NCI-H1048 (cell line): ENCODE results near the gene SMPD4.
"Not testable (repeated sequence)": the region's sequence is repeated elsewhere in the genome, so short reads cannot be mapped to it uniquely, and the experiment has no call there.

Experiments used
- DNase-seq: peaks from one replicate; lab custom pipeline; 2025; lab: John Stamatoyannopoulos, UW

Gene SMPD4

GRCh38 chr2:130187859-130188792 is 6.7 kb upstream of the SMPD4 start:
- not testable (repeated sequence) for DNase-seq

GRCh38 chr2:130187268-130187667 is 5.9 kb upstream of the SMPD4 start:
- no peak for DNase-seq

GRCh38 chr2:130186391-130186790 is 5.0 kb upstream of the SMPD4 start:
- DNase-seq = no peak

DNA sequence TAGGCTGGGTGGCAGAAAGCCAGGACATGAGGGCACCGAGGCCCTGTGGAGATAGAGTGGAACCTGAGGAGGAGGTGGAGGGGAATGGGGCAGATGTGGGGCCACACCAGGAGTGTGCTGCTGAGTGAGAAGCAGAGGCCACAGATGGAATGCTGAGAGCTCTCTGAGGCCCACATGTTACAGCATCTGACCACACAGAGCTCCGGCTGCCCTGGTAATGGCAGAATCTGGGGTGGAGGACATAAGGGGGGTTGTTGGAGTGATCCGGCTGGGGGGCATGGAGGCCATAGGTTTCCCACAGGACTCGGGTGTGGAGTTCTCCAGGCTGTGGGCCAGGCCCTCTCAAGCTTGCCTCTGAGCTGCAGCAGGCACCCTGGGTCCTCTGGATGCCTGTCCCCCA is 4.5 kb upstream of the SMPD4 start:
- DNase-seq = no peak

- no peak for DNase-seq
Observed at GRCh38 chr2:130185436-130185835, 4.0 kb upstream of the SMPD4 start.

- no peak for DNase-seq
Observed at GRCh38 chr2:130183512-130184373, 2.3 kb upstream of the SMPD4 start.

DNA sequence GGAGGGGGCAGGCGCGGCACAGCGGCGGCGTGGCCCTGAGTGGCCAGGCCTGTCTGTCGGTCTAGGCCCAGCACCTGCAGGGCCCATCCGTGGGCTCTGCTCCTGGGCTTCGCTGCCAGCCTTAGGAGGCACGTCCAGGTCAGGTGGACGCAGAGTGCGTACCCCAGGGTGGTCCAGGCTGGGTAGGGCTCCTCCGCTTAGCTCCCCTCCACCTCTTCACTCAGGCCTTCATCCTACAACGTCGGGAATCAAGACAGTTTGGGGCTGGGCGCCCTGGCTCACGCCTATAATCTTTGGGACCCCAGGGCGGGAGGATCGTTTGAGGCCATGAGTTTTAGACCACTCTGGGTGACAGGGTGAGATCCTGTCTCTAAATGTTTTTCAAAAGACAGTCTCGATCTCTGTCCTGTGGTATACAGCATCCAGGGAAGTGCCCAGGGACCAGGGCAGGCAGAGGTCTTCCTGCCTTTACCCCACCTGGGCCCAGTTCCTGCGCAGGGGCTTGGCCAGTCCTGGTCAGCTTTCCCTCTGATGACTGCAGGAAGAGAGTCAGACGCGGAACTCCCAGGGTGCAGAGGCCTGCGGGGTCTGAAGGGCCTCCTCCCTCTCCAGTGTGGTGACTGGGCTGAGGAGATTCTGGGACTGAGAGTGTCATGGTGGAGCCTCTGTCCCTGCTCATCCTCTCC is 1.6 kb upstream of the SMPD4 start:
- DNase-seq = not testable (repeated sequence)

DNA sequence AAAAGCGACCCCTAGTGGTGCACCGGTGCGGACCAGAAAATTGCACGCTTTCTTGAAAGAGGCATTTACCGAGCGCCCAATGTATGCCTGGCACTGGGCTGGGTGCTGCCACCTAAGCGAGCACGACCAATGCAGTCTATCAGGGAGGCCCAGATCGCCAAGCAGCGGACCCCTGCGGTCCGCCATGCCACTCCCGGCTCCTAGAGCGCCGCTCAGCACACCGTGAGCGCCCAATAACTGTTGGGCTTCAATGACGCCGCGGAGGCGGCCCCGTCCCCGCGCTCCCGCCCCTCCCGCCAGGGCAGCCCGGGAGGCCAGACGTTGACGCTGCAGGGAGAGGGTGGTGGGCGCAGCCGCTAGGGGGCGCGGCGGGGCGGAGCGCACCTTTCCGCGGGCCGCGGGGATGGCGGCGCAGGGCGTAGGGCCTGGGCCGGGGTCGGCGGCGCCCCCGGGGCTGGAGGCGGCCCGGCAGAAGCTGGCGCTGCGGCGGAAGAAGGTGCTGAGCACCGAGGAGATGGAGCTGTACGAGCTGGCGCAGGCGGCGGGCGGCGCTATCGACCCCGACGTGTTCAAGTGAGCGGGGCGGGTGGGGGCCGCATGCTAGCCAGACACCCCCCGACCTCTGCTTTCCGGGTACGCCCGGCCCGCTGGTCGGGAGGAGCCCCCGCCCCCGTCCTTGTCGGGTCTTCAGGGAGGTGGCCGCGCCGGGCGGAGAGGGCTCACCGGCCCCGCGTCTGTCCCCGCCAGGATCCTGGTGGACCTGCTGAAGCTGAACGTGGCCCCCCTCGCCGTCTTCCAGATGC is 679 bp upstream of the SMPD4 start, which contains the start of gene MZT2B:
MZT2B (plus strand) TSS at position 383 of the 803 bp plus-strand sequence; CDS start at position 404, 21 bp downstream.
- DNase-seq = peak; percentile 52

DNA sequence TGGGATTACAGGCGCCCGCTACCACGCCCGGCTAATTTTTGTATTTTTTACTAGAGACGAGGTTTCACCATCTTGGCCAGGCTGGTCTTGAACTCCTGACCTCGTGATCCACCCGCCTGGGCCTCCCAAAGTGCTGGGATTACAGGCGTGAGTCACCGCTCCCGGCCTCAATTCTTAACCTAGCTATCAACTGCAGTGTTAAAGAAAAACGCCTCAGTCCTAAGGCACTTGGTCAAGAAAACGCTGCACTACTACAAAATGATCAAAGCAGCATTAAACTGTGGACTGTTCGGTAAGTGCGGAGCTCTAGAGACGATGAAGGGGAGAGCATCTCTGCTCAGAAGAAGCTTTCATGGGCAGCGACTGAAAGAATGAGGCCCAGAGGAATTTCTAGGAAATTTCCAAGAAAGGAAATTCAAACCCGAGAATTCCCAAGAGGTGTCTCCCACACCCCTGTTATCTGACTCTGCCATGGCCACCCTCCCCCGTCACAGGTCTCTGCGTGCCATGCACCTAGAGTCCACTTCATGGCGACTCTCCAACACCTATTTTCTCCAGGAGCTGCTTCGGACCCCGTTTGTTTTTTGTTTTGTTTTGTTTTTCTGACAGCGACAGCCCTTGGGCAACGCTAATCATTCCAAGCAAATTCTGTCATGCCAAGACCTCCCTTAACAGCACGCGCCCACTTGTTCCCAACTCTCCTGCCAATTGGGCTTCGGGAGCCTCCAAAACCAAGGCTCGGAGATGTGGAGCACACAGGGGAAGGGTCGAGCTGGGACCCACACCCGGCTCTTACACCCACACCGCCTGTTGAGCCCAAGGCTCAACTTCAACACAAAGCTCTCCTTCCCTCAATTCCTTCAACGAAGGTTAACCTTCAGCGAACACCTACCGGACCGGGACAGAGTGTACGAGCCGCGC is 738 bp downstream of the SMPD4 start:
- not testable (repeated sequence) for DNase-seq

GRCh38 chr2:130174866-130175265 is 6.5 kb downstream of the SMPD4 start:
- not testable (repeated sequence) for DNase-seq

DNA sequence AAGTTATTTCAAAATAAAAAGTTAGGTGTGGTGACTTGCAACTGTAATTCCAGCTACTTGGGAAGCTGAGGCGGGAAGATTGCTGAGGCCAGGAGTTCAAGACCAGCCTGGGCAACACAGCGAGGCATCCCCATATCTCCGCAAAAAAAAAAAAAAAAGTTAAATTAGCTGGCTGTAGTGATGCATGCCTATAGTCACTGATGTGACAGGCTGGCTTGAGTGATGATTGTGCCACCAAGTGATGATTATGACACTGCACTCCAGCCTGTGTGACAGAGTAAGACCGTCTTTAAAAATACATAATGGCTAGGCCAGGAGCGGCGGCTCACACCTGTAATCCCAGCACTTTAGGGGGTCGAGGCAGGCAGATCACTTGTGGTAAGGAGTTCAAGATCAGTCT is 11.5 kb downstream of the SMPD4 start:
- no peak for DNase-seq

DNA sequence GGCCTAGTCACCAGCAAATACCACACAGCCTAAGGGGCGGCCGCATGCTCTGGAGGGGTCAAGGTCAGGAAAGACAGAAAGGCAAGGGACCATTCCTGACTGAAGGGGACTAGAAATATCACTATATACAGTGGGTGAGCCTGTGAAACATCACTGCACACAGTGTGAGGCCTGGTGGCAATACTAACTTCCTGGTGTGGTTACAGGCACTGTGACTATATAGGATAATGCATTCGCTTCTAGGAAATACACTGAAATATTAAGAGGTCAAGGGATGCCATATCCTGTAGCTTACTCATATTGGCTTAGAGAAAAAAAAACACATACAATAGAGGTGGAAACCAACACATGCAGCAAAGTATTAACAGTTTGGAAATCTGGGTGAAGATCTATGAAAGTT is 12.2 kb downstream of the SMPD4 start:
- not testable (repeated sequence) for DNase-seq

GRCh38 chr2:130166611-130167010 is 14.8 kb downstream of the SMPD4 start:
- DNase-seq = not testable (repeated sequence)

GRCh38 chr2:130165293-130166016 is 15.9 kb downstream of the SMPD4 start:
- no peak for DNase-seq

GRCh38 chr2:130162968-130163367 is 18.4 kb downstream of the SMPD4 start:
- no peak for DNase-seq

- DNase-seq = not testable (repeated sequence)
Observed at GRCh38 chr2:130162486-130162885, 18.9 kb downstream of the SMPD4 start.

GRCh38 chr2:130160838-130161705 is 20.3 kb downstream of the SMPD4 start:
- DNase-seq = not testable (repeated sequence)

DNA sequence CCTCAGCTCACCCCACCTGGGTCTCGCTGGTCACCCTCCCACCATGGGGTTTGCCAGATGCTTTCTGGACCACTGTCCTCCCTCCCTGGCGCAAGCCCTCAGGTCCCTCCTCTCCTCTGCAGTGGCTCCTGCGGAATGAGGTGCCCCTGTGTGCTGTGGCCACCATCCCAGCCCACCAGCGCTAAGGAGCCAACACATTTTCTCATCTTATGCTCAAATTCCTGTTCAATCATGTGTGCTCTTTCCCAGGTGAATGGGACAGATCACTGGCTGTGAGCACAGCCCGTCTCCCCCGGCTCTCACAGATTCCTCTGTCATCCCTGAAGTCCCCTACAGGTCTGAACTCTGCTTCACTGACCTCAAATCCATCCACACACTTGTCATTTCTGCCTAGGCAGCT is 21.3 kb downstream of the SMPD4 start:
- DNase-seq = no peak
